Activated B cell treated with CpG ODN at 0.5 μM for 24 hours (primary cell): ENCODE measurements around the gene DISC1. TPM values are rescaled to one million over a fixed set of nuclear protein-coding genes. Genes with fewer than 3 reads are reported as not detected.

ENCODE experiments used
- ATAC-seq: fragments of 200-7000 bp; cut with Tn5 transposase; one replicate; pipeline ENCODE4 v1.10.0; 2021; ENCODE audit warnings: low read depth, mild to moderate bottlenecking, moderate library complexity
- CTCF ChIA-PET: fragments of 350-600 bp; sonication (Branson Sonifier 250); formaldehyde crosslinking; loops from one replicate; lab custom pipeline; 2021; ENCODE audit warnings: antibody characterized with exemption; lab: Charles Lee
- POLR2A ChIA-PET: fragments of 350-600 bp; sonication (Branson Sonifier 250); formaldehyde crosslinking; loops from one replicate; lab custom pipeline; 2021; ENCODE audit warnings: antibody characterized with exemption; lab: Charles Lee
- DNase-seq: peaks from one replicate; pipeline ENCODE4 v3.0.0; 2022
- H3K27ac Mint-ChIP-seq: one replicate; pipeline ENCODE4 v1.8.0; 2020; ENCODE audit warnings: mixed read lengths
- H3K27me3 Mint-ChIP-seq: one replicate; pipeline ENCODE4 v1.8.0; 2021; ENCODE audit warnings: mixed read lengths
- H3K36me3 Mint-ChIP-seq: one replicate; pipeline ENCODE4 v1.8.0; 2021; ENCODE audit warnings: low read depth, mixed read lengths
- H3K4me1 Mint-ChIP-seq: one replicate; pipeline ENCODE4 v1.8.0; 2021; ENCODE audit warnings: mixed read lengths
- H3K4me3 Mint-ChIP-seq: one replicate; pipeline ENCODE4 v1.8.0; 2020; ENCODE audit warnings: mild to moderate bottlenecking, mixed read lengths
- H3K9me3 Mint-ChIP-seq: one replicate; pipeline ENCODE4 v1.8.0; 2020; ENCODE audit warnings: mixed read lengths
- CTCF ChIP-seq: fragments of 200-600 bp; IDR thresholded peaks from one replicate; pipeline ENCODE4 v1.8.0; 2022; ENCODE audit warnings: antibody characterized with exemption, mild to moderate bottlenecking
- intact Hi-C: fragments of 100-400 bp; cut with micrococcal nuclease; formaldehyde crosslinking; loops from one replicate; pipeline ENCODE4 v1.15.1; 2024
- total RNA-seq: library from RNA; stranded (reverse); gene quantifications from 2 replicates; pipeline ENCODE4 v1.2.3, GENCODE V29; 2022

The DISC1 gene
- total RNA-seq, 1 donor from 2014 or later: 2.4 TPM

GRCh38 chr1:232074265-232074664 lies 447.7 kb downstream of the DISC1 start:
- ATAC-seq: no peak
- no peak overlapping the region for H3K4me3 Mint-ChIP-seq
- no peaks in the 10 kb centered on the region for H3K4me1 Mint-ChIP-seq
- no peak overlapping the region for H3K27ac Mint-ChIP-seq
- CTCF ChIA-PET: no interaction called here
- no peaks in the 10 kb centered on the region for H3K36me3 Mint-ChIP-seq
- intact Hi-C loops: no loop called here
- no peak for DNase-seq
- POLR2A ChIA-PET: no interaction called here
- peaks cover 2% of the 10 kb centered on the region for H3K9me3 Mint-ChIP-seq
- H3K27me3 Mint-ChIP-seq: peaks cover 6% of the 10 kb centered on the region
- TF ChIP-seq CTCF: no peak

- POLR2A ChIA-PET: no interaction called here
- Mint-ChIP-seq H3K4me3 (no peak overlapping the region), H3K4me1 (no peaks in the 10 kb centered on the region), H3K27me3 (peaks cover 6% of the 10 kb centered on the region), H3K36me3 (no peaks in the 10 kb centered on the region), H3K27ac (no peak overlapping the region), H3K9me3 (peaks cover 2% of the 10 kb centered on the region)
- TF ChIP-seq CTCF: no peak
- intact Hi-C loops: no loop called here
- ATAC-seq: no peak
- CTCF ChIA-PET: no interaction called here
- no peak for DNase-seq
Observed at GRCh38 chr1:232077809-232078208, 451.2 kb downstream of the DISC1 start.

- ChIA-PET POLR2A (no interaction called here), CTCF (no interaction called here)
- Mint-ChIP-seq H3K4me1 (no peaks in the 10 kb centered on the region), H3K27me3 (no peaks in the 10 kb centered on the region), H3K36me3 (no peaks in the 10 kb centered on the region), H3K27ac (no peak overlapping the region), H3K4me3 (no peak overlapping the region), H3K9me3 (no peaks in the 10 kb centered on the region)
- DNase-seq (no peak), ATAC-seq (no peak)
- intact Hi-C loops: no loop called here
- no peak for TF ChIP-seq CTCF
Observed at GRCh38 chr1:232084584-232085223, 458.1 kb downstream of the DISC1 start.

- H3K4me1 Mint-ChIP-seq: no peaks in the 10 kb centered on the region
- CTCF ChIA-PET: no interaction called here
- H3K27me3 Mint-ChIP-seq: no peaks in the 10 kb centered on the region
- TF ChIP-seq CTCF: no peak
- ATAC-seq: no peak
- no peaks in the 10 kb centered on the region for H3K9me3 Mint-ChIP-seq
- H3K27ac Mint-ChIP-seq: no peak overlapping the region
- intact Hi-C loops: no loop called here
- POLR2A ChIA-PET: no interaction called here
- H3K4me3 Mint-ChIP-seq: no peak overlapping the region
- H3K36me3 Mint-ChIP-seq: no peaks in the 10 kb centered on the region
- no peak for DNase-seq
Observed at GRCh38 chr1:232090816-232091215, 464.2 kb downstream of the DISC1 start.

Other genes with a start within 250 kb of the DISC1 start
- 10.7 and 15.6 TPM in 2 replicates for gene EGLN1, start 204.5 kb upstream of the DISC1 start, total RNA-seq
- 30.0 and 38.7 TPM in 2 replicates for gene TSNAX, start 98.1 kb upstream of the DISC1 start, total RNA-seq